Ovary (tissue), 3 donors: ENCODE data around the gene INPP4A.

Source experiments
- EP300 ChIP-seq: sonication (generic); formaldehyde crosslinking; IDR thresholded peaks from one replicate; pipeline ENCODE4 v1.6.1; 2017; ENCODE audit warnings: antibody characterized with exemption
- POLR2A ChIP-seq: fragments of 450-650 bp; IDR thresholded peaks from one replicate; pipeline ENCODE4 v1.6.1; 2017; ENCODE audit warnings: antibody characterized with exemption, mild to moderate bottlenecking, moderate library complexity
- TF ChIP-seq, protein P1 (sequence below), 3 donors: fragments of 450-650 bp in 2 of 3; fragments of 200-600 bp in 1 of 3; IDR thresholded peaks; one replicate each; pipeline versions ENCODE4 v1.5.1 to v1.8.0; 2016 to 2022; ENCODE audit warnings: antibody characterized with exemption in 3 of 3, mild to moderate bottlenecking in 1 of 3
- donor health status: DM: no; HTN: no; CAD: no.

DNA sequence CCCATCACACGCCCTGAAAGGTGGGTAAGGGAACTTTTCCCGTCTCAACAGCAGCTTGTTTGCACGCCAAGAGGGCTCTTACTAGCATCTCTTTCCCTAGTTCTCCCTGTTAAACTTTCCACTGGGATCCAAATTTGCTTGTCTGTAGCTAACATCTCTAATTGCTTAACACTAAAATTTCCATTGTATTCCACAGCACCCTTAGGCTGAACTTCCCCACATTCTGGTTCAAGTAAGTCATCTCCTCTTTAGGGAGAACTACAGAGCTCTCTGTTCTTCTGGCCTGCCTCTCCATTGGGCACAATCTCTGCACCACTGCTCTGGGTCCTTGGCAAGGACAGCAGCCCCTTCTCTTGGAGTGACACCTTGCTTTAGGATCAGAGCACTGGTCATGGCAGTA lies 187.7 kb downstream of the INPP4A start:
- TF ChIP-seq POLR2A (no peak), EP300 (no peak)
- TF ChIP-seq, protein P1, sequence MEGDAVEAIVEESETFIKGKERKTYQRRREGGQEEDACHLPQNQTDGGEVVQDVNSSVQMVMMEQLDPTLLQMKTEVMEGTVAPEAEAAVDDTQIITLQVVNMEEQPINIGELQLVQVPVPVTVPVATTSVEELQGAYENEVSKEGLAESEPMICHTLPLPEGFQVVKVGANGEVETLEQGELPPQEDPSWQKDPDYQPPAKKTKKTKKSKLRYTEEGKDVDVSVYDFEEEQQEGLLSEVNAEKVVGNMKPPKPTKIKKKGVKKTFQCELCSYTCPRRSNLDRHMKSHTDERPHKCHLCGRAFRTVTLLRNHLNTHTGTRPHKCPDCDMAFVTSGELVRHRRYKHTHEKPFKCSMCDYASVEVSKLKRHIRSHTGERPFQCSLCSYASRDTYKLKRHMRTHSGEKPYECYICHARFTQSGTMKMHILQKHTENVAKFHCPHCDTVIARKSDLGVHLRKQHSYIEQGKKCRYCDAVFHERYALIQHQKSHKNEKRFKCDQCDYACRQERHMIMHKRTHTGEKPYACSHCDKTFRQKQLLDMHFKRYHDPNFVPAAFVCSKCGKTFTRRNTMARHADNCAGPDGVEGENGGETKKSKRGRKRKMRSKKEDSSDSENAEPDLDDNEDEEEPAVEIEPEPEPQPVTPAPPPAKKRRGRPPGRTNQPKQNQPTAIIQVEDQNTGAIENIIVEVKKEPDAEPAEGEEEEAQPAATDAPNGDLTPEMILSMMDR (IDR thresholded peaks at IDR 0.05), result no peak
